ENCODE measurements around the gene SPATS2.
A peak's percentile ranks its signal among the peaks of the same experiment; 100 is the strongest.

Gene SPATS2

GRCh38 chr12:49549735-49550692 is 182.8 kb downstream of the SPATS2 start:
- no peak for TF ChIP-seq CTCF (IDR thresholded peaks at IDR 0.05; ENCODE audit: low read depth, low read length)
- no peak for DNase-seq (ENCODE audit: extremely low read depth, low read depth)

GRCh38 chr12:49550693-49551252 is 183.5 kb downstream of the SPATS2 start:
- no peak for DNase-seq (ENCODE audit: extremely low read depth, low read depth)
- no peak for TF ChIP-seq CTCF (IDR thresholded peaks at IDR 0.05; ENCODE audit: low read depth, low read length)

GRCh38 chr12:49552014-49552413 is 184.8 kb downstream of the SPATS2 start:
- DNase-seq (ENCODE audit: extremely low read depth, low read depth): no peak
- no peak for TF ChIP-seq CTCF (IDR thresholded peaks at IDR 0.05; ENCODE audit: low read depth, low read length)

- DNase-seq (ENCODE audit: extremely low read depth, low read depth): no peak
- TF ChIP-seq CTCF (IDR thresholded peaks at IDR 0.05; ENCODE audit: low read depth, low read length): no peak
Measured at GRCh38 chr12:49552425-49552824, 185.2 kb downstream of the SPATS2 start.

- no peak for TF ChIP-seq CTCF (IDR thresholded peaks at IDR 0.05; ENCODE audit: low read depth, low read length)
- no peak for DNase-seq (ENCODE audit: extremely low read depth, low read depth)
Measured at GRCh38 chr12:49552899-49553298, 185.6 kb downstream of the SPATS2 start.

- peak; percentile 12 for TF ChIP-seq CTCF (IDR thresholded peaks at IDR 0.05; ENCODE audit: low read depth, low read length)
- DNase-seq (ENCODE audit: extremely low read depth, low read depth): no peak
Measured at GRCh38 chr12:49553512-49554088, 186.3 kb downstream of the SPATS2 start.

- DNase-seq (ENCODE audit: extremely low read depth, low read depth): no peak
- no peak for TF ChIP-seq CTCF (IDR thresholded peaks at IDR 0.05; ENCODE audit: low read depth, low read length)
Measured at GRCh38 chr12:49554266-49554665, 187.0 kb downstream of the SPATS2 start.
